ENCODE measurements around the gene PPP1R13L. TPM values are rescaled to one million over a fixed set of nuclear protein-coding genes. Genes with fewer than 3 reads are reported as not detected.

Gene PPP1R13L
- total RNA-seq, 4 donors from 2014 or later: 0.51 to 30.2 (median 3.0) TPM

GRCh38 chr19:45401815-45402214, 3.1 kb downstream of the PPP1R13L start:
- H3K27me3 ChIP-seq: peaks cover 0 to 8% of the 10 kb centered on the region in 2 donors
- DNase-seq: no peak
- intact Hi-C loops (cut with DNase I; ENCODE audit: low total_unique reads): no loop called here
- no peaks in the 10 kb centered on the region for H3K36me3 ChIP-seq
- TF ChIP-seq CTCF (IDR thresholded peaks at IDR 0.05): no peak
- TF ChIP-seq POLR2A (IDR thresholded peaks at IDR 0.05): no peak
- H3K4me3 ChIP-seq: no peak overlapping the region
- H3K9me3 ChIP-seq: no peaks in the 10 kb centered on the region
- H3K27ac ChIP-seq: no peak overlapping the region
- H3K4me1 ChIP-seq: peaks cover 3 to 9% of the 10 kb centered on the region in 2 donors

- TF ChIP-seq POLR2A (IDR thresholded peaks at IDR 0.05) (no peak), CTCF (IDR thresholded peaks at IDR 0.05) (no peak)
- intact Hi-C loops (cut with DNase I; ENCODE audit: low total_unique reads): no loop called here
- peaks cover 0 to 8% of the 10 kb centered on the region in 2 donors for H3K27me3 ChIP-seq
- no peak for DNase-seq
- H3K36me3 ChIP-seq: no peaks in the 10 kb centered on the region
- no peaks in the 10 kb centered on the region for H3K9me3 ChIP-seq
- no peak overlapping the region for H3K27ac ChIP-seq
- no peak overlapping the region for H3K4me3 ChIP-seq
- H3K4me1 ChIP-seq: peaks cover 0 to 9% of the 10 kb centered on the region in 2 donors
Observed at GRCh38 chr19:45400192-45400591, 4.7 kb downstream of the PPP1R13L start.

GRCh38 chr19:45395821-45396617, 8.8 kb downstream of the PPP1R13L start:
- Histone ChIP-seq H3K36me3 (no peaks in the 10 kb centered on the region), H3K4me3 (no peak overlapping the region), H3K9me3 (no peaks in the 10 kb centered on the region), H3K4me1 (no peaks in the 10 kb centered on the region), H3K27me3 (no peaks in the 10 kb centered on the region), H3K27ac (no peak overlapping the region)
- intact Hi-C loops (cut with DNase I; ENCODE audit: low total_unique reads): no loop called here
- TF ChIP-seq POLR2A (IDR thresholded peaks at IDR 0.05): no peak
- TF ChIP-seq CTCF (IDR thresholded peaks at IDR 0.05): no peak
- DNase-seq: no peak

GRCh38 chr19:45391871-45392665, 12.8 kb downstream of the PPP1R13L start:
- Histone ChIP-seq H3K4me1 (no peaks in the 10 kb centered on the region), H3K9me3 (no peaks in the 10 kb centered on the region)

More at GRCh38 chr19:45391871-45392665, 12.8 kb downstream of the PPP1R13L start:
- TF ChIP-seq CTCF (IDR thresholded peaks at IDR 0.05): no peak
- no peak for TF ChIP-seq POLR2A (IDR thresholded peaks at IDR 0.05)
- no peaks in the 10 kb centered on the region for H3K36me3 ChIP-seq
- intact Hi-C loops (cut with DNase I; ENCODE audit: low total_unique reads): no loop called here
- H3K27me3 ChIP-seq: peaks cover 0 to 3% of the 10 kb centered on the region in 2 donors
- DNase-seq: no peak
- H3K4me3 ChIP-seq: no peak overlapping the region
- no peak overlapping the region for H3K27ac ChIP-seq

All from uterus (tissue), 4 donors.